Fibroblast of lung (primary cell): ENCODE measurements around the gene BCAN. TPM values are rescaled to one million over a fixed set of nuclear protein-coding genes. Genes with fewer than 3 reads are reported as not detected.

Experiments used
- DNase-seq, 2 donors: peaks; one replicate each; pipeline versions ENCODE4 v3.0.0 to v3.0.0-alpha.2; 2010; ENCODE audit warnings: low read depth in 2 of 2
- H2AFZ ChIP-seq: 2 replicates; pipeline ENCODE4 v1.5.1; 2012; ENCODE audit warnings: low read length, control low read depth, inconsistent platforms
- H3K27ac ChIP-seq: 2 replicates; pipeline ENCODE4 v1.5.1; 2011; ENCODE audit warnings: low read length, control low read depth; ENCODE audit not compliant: insufficient read depth
- H3K27me3 ChIP-seq: 2 replicates; pipeline ENCODE4 v1.5.1; 2011; ENCODE audit warnings: mild to moderate bottlenecking, low read length; ENCODE audit not compliant: control insufficient read depth, insufficient read depth
- H3K36me3 ChIP-seq: 2 replicates; pipeline ENCODE4 v1.5.1; 2011; ENCODE audit warnings: low read length; ENCODE audit not compliant: control insufficient read depth, insufficient read depth
- H3K4me1 ChIP-seq: 2 replicates; pipeline ENCODE4 v1.5.1; 2011; ENCODE audit warnings: low read length; ENCODE audit not compliant: control insufficient read depth, insufficient read depth; ENCODE audit errors: extremely low read depth
- H3K4me2 ChIP-seq: 2 replicates; pipeline ENCODE4 v1.5.1; 2011; ENCODE audit warnings: low read length, control low read depth; ENCODE audit not compliant: insufficient read depth; ENCODE audit errors: extremely low read depth
- H3K4me3 ChIP-seq, 4 experiments: fragments of 200-600 bp in 1 of 4; sonication (generic) in 1 of 4; replicated peaks in 1 of 4; 2 replicates each; pipeline ENCODE4 v1.5.1; 2011 to 2016; ENCODE audit warnings: low read length in 4 of 4, low read depth in 3 of 4, mild to moderate bottlenecking in 3 of 4, control low read depth in 2 of 4, inconsistent platforms in 1 of 4, mixed read lengths in 1 of 4; ENCODE audit not compliant: insufficient read depth in 1 of 4; ENCODE audit errors: control extremely low read depth in 1 of 4
- H3K79me2 ChIP-seq: 2 replicates; pipeline ENCODE4 v1.5.1; 2012; ENCODE audit warnings: mild to moderate bottlenecking, low read length, inconsistent platforms; ENCODE audit not compliant: control insufficient read depth, insufficient read depth
- H3K9ac ChIP-seq: 2 replicates; pipeline ENCODE4 v1.5.1; 2011; ENCODE audit warnings: mild to moderate bottlenecking, low read length, control low read depth; ENCODE audit not compliant: insufficient read depth
- H3K9me3 ChIP-seq: 2 replicates; pipeline ENCODE4 v1.5.1; 2012; ENCODE audit warnings: low read depth, low read length; ENCODE audit not compliant: control insufficient read depth, insufficient read depth
- H4K20me1 ChIP-seq: 2 replicates; pipeline ENCODE4 v1.5.1; 2011; ENCODE audit warnings: low read length; ENCODE audit not compliant: control insufficient read depth, insufficient read depth; ENCODE audit errors: extremely low read depth
- CTCF ChIP-seq, 2 donors: IDR thresholded peaks in 1 of 2; conservative IDR thresholded peaks in 1 of 2; 1 replicate in 1 of 2; 2 replicates in 1 of 2; pipeline ENCODE4 v1.5.1; 2011 to 2012; ENCODE audit warnings: low read length in 2 of 2, control low read depth in 1 of 2, inconsistent platforms in 1 of 2, low read depth in 1 of 2, mild to moderate bottlenecking in 1 of 2
- EZH2 ChIP-seq: IDR thresholded peaks from 2 replicates; pipeline ENCODE4 v1.5.1; 2012; ENCODE audit warnings: low read length, control low read depth, mild to moderate bottlenecking; ENCODE audit errors: missing control alignments
- polyA plus RNA-seq, 2 donors: library from polyadenylated mRNA; depleted of rRNA in 1 of 2; stranded (reverse) in 1 of 2; unstranded in 1 of 2; fragments of >200 nt; gene quantifications; 2 replicates each; pipeline ENCODE4 v1.2.1, GENCODE V29; 2011 to 2012; ENCODE audit warnings: missing spikeins in 1 of 2
- total RNA-seq: library from RNA; depleted of rRNA; stranded (reverse); fragments of >200 nt; gene quantifications from 2 replicates; pipeline ENCODE4 v1.2.1, GENCODE V29; 2014

The BCAN gene
- total and polyA plus RNA-seq, 2 donors (not counting 1 experiment from before 2014, with no cell fraction given): 0.03 TPM; not detected in 1

- Histone ChIP-seq H3K9ac (no peak overlapping the region), H3K4me2 (peak overlapping the region; percentile 69), H3K36me3 (peaks cover 6% of the 10 kb centered on the region), H3K27me3 (no peaks in the 10 kb centered on the region), H3K4me3 (peak overlapping the region in 3 of 4 experiments; percentile 30 to 70 (median 55)), H4K20me1 (no peaks in the 10 kb centered on the region), H3K9me3 (no peaks in the 10 kb centered on the region), H3K4me1 (peaks cover 21% of the 10 kb centered on the region), H3K79me2 (peaks cover 38% of the 10 kb centered on the region), H3K27ac (peak overlapping the region; percentile 22), H2AFZ (peak overlapping the region; percentile 66)
- TF ChIP-seq CTCF (conservative IDR thresholded peaks at IDR 0.05 in 1 of 2, IDR thresholded peaks at IDR 0.05 in 1 of 2; ENCODE audit: low read depth in 1 of 2, low read length in 2 of 2) (peak; percentile 93 to 94), EZH2 (no peak)
- peak; percentile 80 to 92 for DNase-seq
Measured at GRCh38 chr1:156677616-156678596, 36.0 kb downstream of the BCAN start.

GRCh38 chr1:156680056-156680455 is 38.1 kb downstream of the BCAN start:
- Histone ChIP-seq H3K79me2 (peaks cover 21% of the 10 kb centered on the region), H3K9ac (no peak overlapping the region), H3K27ac (no peak overlapping the region), H3K36me3 (no peaks in the 10 kb centered on the region), H3K4me2 (no peak overlapping the region), H3K4me3 (no peak overlapping the region), H3K27me3 (no peaks in the 10 kb centered on the region), H4K20me1 (no peaks in the 10 kb centered on the region), H3K9me3 (no peaks in the 10 kb centered on the region), H3K4me1 (peaks cover 4% of the 10 kb centered on the region), H2AFZ (no peak overlapping the region)
- no peak for DNase-seq
- TF ChIP-seq CTCF (conservative IDR thresholded peaks at IDR 0.05 in 1 of 2, IDR thresholded peaks at IDR 0.05 in 1 of 2; ENCODE audit: low read depth in 1 of 2, low read length in 2 of 2) (no peak), EZH2 (no peak)

GRCh38 chr1:156681196-156681960 is 39.5 kb downstream of the BCAN start:
- H3K4me3 ChIP-seq: no peak overlapping the region
- no peaks in the 10 kb centered on the region for H4K20me1 ChIP-seq
- no peak overlapping the region for H3K9ac ChIP-seq
- H3K79me2 ChIP-seq: peaks cover 8% of the 10 kb centered on the region
- no peak overlapping the region for H3K4me2 ChIP-seq
- no peaks in the 10 kb centered on the region for H3K9me3 ChIP-seq
- no peak for TF ChIP-seq EZH2
- TF ChIP-seq CTCF (conservative IDR thresholded peaks at IDR 0.05 in 1 of 2, IDR thresholded peaks at IDR 0.05 in 1 of 2; ENCODE audit: low read depth in 1 of 2, low read length in 2 of 2): no peak
- H3K4me1 ChIP-seq: peaks cover 3% of the 10 kb centered on the region
- H2AFZ ChIP-seq: no peak overlapping the region
- no peaks in the 10 kb centered on the region for H3K36me3 ChIP-seq
- no peaks in the 10 kb centered on the region for H3K27me3 ChIP-seq
- H3K27ac ChIP-seq: no peak overlapping the region
- DNase-seq: no peak
